SU-DHL-6 (cell line): ENCODE measurements around the gene NIPSNAP3A.
"Not testable (repeated sequence)": the region's sequence is repeated elsewhere in the genome, so short reads cannot be mapped to it uniquely, and the experiment has no call there.

Experiments
- H2AFZ ChIP-seq: fragments of 200-600 bp; sonication (generic); 2 replicates; pipeline ENCODE4 v1.6.1; 2014; ENCODE audit warnings: low read depth, mild to moderate bottlenecking, moderate library complexity, mixed read lengths, antibody characterized with exemption, low read length; ENCODE audit not compliant: severe bottlenecking
- H3F3A ChIP-seq: fragments of 200-600 bp; shearing (Covaris generic); 2 replicates; pipeline ENCODE4 v1.6.0; 2016; ENCODE audit warnings: antibody characterized with exemption, mild to moderate bottlenecking; ENCODE audit not compliant: insufficient read depth
- H3K27ac ChIP-seq: fragments of 200-600 bp; sonication (generic); 2 replicates; pipeline ENCODE4 v1.5.1; 2016; ENCODE audit warnings: low read depth, mild to moderate bottlenecking, low read length, moderate library complexity, mixed read lengths
- H3K27me3 ChIP-seq: fragments of 200-600 bp; sonication (generic), shearing (Covaris generic); 2 replicates; pipeline ENCODE4 v1.6.0; 2014; ENCODE audit warnings: mild to moderate bottlenecking, low read length
- H3K36me3 ChIP-seq: fragments of 200-600 bp; sonication (generic); 2 replicates; pipeline ENCODE4 v1.6.1; 2014; ENCODE audit warnings: mild to moderate bottlenecking, low read length, mixed read lengths
- H3K4me2 ChIP-seq: fragments of 300-600, 200-600 bp; shearing (Covaris generic), sonication (generic); 2 replicates; pipeline ENCODE4 v1.6.0; 2014; ENCODE audit warnings: low read length, low read depth, mild to moderate bottlenecking; ENCODE audit not compliant: poor library complexity, severe bottlenecking
- H3K4me3 ChIP-seq: fragments of 200-600 bp; sonication (generic); 2 replicates; pipeline ENCODE4 v1.5.1; 2014; ENCODE audit warnings: antibody characterized with exemption, low read length, mild to moderate bottlenecking, mixed read lengths; ENCODE audit not compliant: insufficient read depth, poor library complexity, severe bottlenecking
- H3K79me2 ChIP-seq: fragments of 200-600 bp; sonication (generic); 2 replicates; pipeline ENCODE4 v1.6.1; 2014; ENCODE audit warnings: mild to moderate bottlenecking, low read length, moderate library complexity; ENCODE audit not compliant: insufficient read depth
- H3K9ac ChIP-seq: fragments of 200-600 bp; sonication (generic); 2 replicates; pipeline ENCODE4 v1.7.0; 2014; ENCODE audit warnings: mild to moderate bottlenecking, low read length
- H3K9me2 ChIP-seq: fragments of 200-600 bp; sonication (generic); replicated peaks from 2 replicates; pipeline ENCODE4 v1.6.1; 2014; ENCODE audit warnings: low read length; ENCODE audit not compliant: insufficient read depth
- H3K9me3 ChIP-seq: fragments of 200-600 bp; sonication (generic); 2 replicates; pipeline ENCODE4 v1.6.1; 2014; ENCODE audit warnings: low read length, mixed read lengths; ENCODE audit not compliant: insufficient read depth
- H4K20me1 ChIP-seq: fragments of 200-600 bp; sonication (generic); 2 replicates; pipeline ENCODE4 v1.6.1; 2014; ENCODE audit warnings: low read depth, mild to moderate bottlenecking, antibody characterized with exemption, low read length, moderate library complexity, mixed read lengths
- EZH2phosphoT487 ChIP-seq: fragments of 200-600 bp; sonication (generic), shearing (Covaris generic); conservative IDR thresholded peaks from 2 replicates; pipeline ENCODE4 v1.6.1; 2018; ENCODE audit warnings: mild to moderate bottlenecking, antibody characterized with exemption, low read length, moderate library complexity, mixed read lengths
- TF ChIP-seq, protein P1 (sequence below): fragments of 200-600 bp; sonication (generic); IDR thresholded peaks from one replicate; pipeline ENCODE4 v1.5.1; 2017; ENCODE audit warnings: antibody characterized with exemption, mild to moderate bottlenecking, low read length, moderate library complexity; ENCODE audit not compliant: insufficient read depth, poor library complexity, severe bottlenecking

NIPSNAP3A gene

DNA sequence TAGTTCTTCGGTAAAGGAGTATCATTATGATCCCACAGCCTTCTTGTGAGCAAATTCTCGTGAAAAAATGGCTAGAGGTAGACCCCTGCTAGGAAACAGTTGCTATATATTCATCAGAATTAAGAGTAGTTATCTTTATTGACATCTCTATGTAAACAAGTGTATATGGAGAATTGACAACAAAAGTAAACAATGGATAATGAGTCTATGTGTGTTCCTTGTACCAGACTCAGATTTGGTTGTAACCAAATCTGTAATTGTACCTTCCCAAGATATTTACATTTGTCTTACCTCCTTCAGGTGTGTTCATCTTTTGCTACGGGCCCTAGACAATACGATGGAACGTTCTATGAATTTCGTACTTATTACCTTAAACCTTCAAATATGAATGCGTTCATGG, 18.5 kb downstream of the NIPSNAP3A start:
- no peak overlapping the region for H3K27ac ChIP-seq
- H3K9me2 ChIP-seq = no peaks in the 10 kb centered on the region
- H4K20me1 ChIP-seq = no peaks in the 10 kb centered on the region
- peaks cover 5% of the 10 kb centered on the region; the same call in 1 of the 2 replicates for H3F3A ChIP-seq
- no peak overlapping the region for H3K4me2 ChIP-seq
- no peaks in the 10 kb centered on the region for H3K27me3 ChIP-seq
- H2AFZ ChIP-seq = no peak overlapping the region
- no peaks in the 10 kb centered on the region for H3K36me3 ChIP-seq
- H3K9ac ChIP-seq = no peak overlapping the region
- no peaks in the 10 kb centered on the region for H3K9me3 ChIP-seq
- H3K4me3 ChIP-seq = no peak overlapping the region
- TF ChIP-seq, protein P1, sequence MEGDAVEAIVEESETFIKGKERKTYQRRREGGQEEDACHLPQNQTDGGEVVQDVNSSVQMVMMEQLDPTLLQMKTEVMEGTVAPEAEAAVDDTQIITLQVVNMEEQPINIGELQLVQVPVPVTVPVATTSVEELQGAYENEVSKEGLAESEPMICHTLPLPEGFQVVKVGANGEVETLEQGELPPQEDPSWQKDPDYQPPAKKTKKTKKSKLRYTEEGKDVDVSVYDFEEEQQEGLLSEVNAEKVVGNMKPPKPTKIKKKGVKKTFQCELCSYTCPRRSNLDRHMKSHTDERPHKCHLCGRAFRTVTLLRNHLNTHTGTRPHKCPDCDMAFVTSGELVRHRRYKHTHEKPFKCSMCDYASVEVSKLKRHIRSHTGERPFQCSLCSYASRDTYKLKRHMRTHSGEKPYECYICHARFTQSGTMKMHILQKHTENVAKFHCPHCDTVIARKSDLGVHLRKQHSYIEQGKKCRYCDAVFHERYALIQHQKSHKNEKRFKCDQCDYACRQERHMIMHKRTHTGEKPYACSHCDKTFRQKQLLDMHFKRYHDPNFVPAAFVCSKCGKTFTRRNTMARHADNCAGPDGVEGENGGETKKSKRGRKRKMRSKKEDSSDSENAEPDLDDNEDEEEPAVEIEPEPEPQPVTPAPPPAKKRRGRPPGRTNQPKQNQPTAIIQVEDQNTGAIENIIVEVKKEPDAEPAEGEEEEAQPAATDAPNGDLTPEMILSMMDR = no peak
- no peak for TF ChIP-seq EZH2phosphoT487
- no peaks in the 10 kb centered on the region for H3K79me2 ChIP-seq

DNA sequence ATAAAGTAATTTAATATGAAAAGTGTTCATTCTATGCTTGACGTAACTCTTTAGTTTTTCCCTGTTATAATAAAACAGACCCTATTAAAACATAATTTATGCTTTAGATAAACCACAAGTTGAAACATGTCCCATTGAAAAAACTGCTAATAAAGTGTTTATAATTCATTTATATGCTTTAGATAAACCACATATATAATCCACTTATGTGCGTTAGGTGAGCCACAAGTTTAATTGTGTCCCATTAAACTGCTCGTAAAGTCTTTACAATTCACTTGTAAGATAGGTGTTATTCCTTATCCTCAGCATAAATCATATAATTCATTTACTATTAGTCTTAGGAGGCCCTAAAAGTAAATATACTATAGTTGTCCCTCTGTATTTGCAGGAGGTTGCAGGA, 20.0 kb downstream of the NIPSNAP3A start:
- Histone ChIP-seq H3K9me2 (no peaks in the 10 kb centered on the region), H3K79me2 (no peaks in the 10 kb centered on the region), H3K27ac (no peak overlapping the region), H2AFZ (no peak overlapping the region), H3F3A (peaks cover 5% of the 10 kb centered on the region; the same call in 1 of the 2 replicates), H3K9ac (no peak overlapping the region), H3K9me3 (no peaks in the 10 kb centered on the region), H3K36me3 (no peaks in the 10 kb centered on the region), H3K27me3 (no peaks in the 10 kb centered on the region), H3K4me3 (no peak overlapping the region), H3K4me2 (no peak overlapping the region), H4K20me1 (no peaks in the 10 kb centered on the region)
- TF ChIP-seq, protein P1 = no peak
- TF ChIP-seq EZH2phosphoT487 = no peak

DNA sequence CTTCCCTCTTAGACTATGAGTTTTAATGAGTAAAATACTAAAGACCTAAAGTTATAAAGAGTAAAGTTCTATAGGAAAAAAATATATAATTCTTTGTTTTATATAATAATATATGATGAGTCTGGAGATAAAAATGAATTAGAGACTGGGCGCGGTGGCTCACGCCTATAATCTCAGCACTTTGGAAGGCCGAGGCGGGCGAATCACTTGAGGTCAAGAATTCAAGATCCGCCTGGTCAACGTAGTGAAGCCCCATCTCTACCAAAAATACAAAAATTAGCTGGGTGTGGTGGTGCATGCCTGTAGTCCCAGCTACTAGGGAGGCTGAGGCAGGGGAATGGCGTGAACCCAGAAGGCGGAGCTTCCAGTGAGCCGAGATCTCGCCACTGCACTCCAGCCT, 21.5 kb downstream of the NIPSNAP3A start:
- H3K4me3 ChIP-seq, H3F3A ChIP-seq, H3K9me3 ChIP-seq, H3K79me2 ChIP-seq, H3K9ac ChIP-seq, H3K27ac ChIP-seq, H3K36me3 ChIP-seq, H3K27me3 ChIP-seq, H3K9me2 ChIP-seq, H4K20me1 ChIP-seq, H3K4me2 ChIP-seq, H2AFZ ChIP-seq: not testable (repeated sequence)

DNA sequence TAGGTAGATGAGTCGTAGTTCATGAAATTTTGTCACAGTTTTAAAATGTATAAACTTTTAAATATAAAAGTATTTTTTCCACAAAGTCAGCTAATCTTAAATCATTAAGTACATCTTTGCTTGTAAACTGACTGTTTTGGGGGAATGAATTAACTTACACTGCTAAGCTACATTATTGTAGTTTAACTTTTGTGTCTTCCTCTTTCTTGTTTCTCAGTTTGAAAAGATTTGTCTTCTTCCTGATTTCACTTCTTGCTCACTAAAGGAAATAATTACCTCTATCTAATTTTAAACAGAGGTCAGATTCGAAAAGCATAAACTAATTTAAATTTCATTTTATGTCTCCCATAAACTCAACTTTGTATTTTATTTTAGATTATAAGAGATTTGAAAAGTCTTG, 22.2 kb downstream of the NIPSNAP3A start:
- no peak overlapping the region for H3K9ac ChIP-seq
- H3K27ac ChIP-seq = peak overlapping the region; percentile 14; the same call in 1 of the 2 replicates
- TF ChIP-seq, protein P1 = no peak
- no peak for TF ChIP-seq EZH2phosphoT487
- no peaks in the 10 kb centered on the region for H4K20me1 ChIP-seq
- no peaks in the 10 kb centered on the region for H3K36me3 ChIP-seq
- H3K79me2 ChIP-seq = no peaks in the 10 kb centered on the region
- H3K27me3 ChIP-seq = no peaks in the 10 kb centered on the region
- H3K4me3 ChIP-seq = no peak overlapping the region
- peak overlapping the region; percentile 46 for H3K4me2 ChIP-seq
- no peaks in the 10 kb centered on the region for H3K9me3 ChIP-seq
- H2AFZ ChIP-seq = peak overlapping the region; percentile 28
- H3F3A ChIP-seq = peaks cover 5% of the 10 kb centered on the region; the same call in 1 of the 2 replicates
- no peaks in the 10 kb centered on the region for H3K9me2 ChIP-seq
